K562 (cell line): ENCODE results near the gene SMIM10. TPM values are rescaled to one million over a fixed set of nuclear protein-coding genes. Genes with fewer than 3 reads are reported as not detected.

Experiments
- ARID1B ChIP-seq: fragments of 450-650 bp; IDR thresholded peaks from 2 replicates; pipeline ENCODE4 v1.6.1; 2016; ENCODE audit warnings: antibody characterized with exemption, mild to moderate bottlenecking, inconsistent platforms
- CCAR2 ChIP-seq: fragments of 200-400 bp; formaldehyde crosslinking; IDR thresholded peaks from 2 replicates; pipeline ENCODE4 v1.6.1; 2017; ENCODE audit warnings: mild to moderate bottlenecking, low read depth, low read length
- CEBPG ChIP-seq, 3 experiments: fragments of 200-800 bp in 1 of 3; sonication (Bioruptor generic) in 1 of 3; sonication (generic) in 1 of 3; formaldehyde crosslinking in 1 of 3; IDR thresholded peaks in 2 of 3; conservative IDR thresholded peaks in 1 of 3; 2 replicates each; pipeline versions ENCODE4 v1.6.1 to v1.8.0; 2016 to 2022; ENCODE audit warnings: missing compliant biosample characterization in 2 of 3, missing genetic modification characterization in 2 of 3, mild to moderate bottlenecking in 1 of 3, missing genetic modification reagents in 1 of 3
- CHCHD3 ChIP-seq: fragments of 250-450 bp; sonication (Bioruptor Pico); IDR thresholded peaks from 2 replicates; pipeline ENCODE4 v2.1.2; 2022; ENCODE audit warnings: mild to moderate bottlenecking
- CHD1 ChIP-seq: fragments of 200-600 bp; sonication (generic); IDR thresholded peaks from one replicate; pipeline ENCODE4 v1.6.1; 2012; ENCODE audit warnings: mild to moderate bottlenecking, moderate library complexity, low read length, inconsistent platforms
- HDAC3 ChIP-seq: fragments of 450-650 bp; IDR thresholded peaks from 2 replicates; pipeline ENCODE4 v1.6.1; 2018; ENCODE audit warnings: borderline replicate concordance, mild to moderate bottlenecking, moderate library complexity; ENCODE audit not compliant: partially characterized antibody
- JUN ChIP-seq, 2 experiments: sonication (generic) in 1 of 2; formaldehyde crosslinking in 1 of 2; IDR thresholded peaks; 2 replicates each; pipeline versions ENCODE4 v1.6.1 to v1.8.0; 2012 to 2022; ENCODE audit warnings: borderline replicate concordance in 2 of 2, mild to moderate bottlenecking in 2 of 2, improper control_type of control experiment in 1 of 2, low read depth in 1 of 2, low read length in 1 of 2, missing genetic modification reagents in 1 of 2
- MAZ ChIP-seq, 2 experiments: fragments of 450-650 bp in 1 of 2; sonication (generic) in 1 of 2; formaldehyde crosslinking; IDR thresholded peaks in 1 of 2; conservative IDR thresholded peaks in 1 of 2; 2 replicates each; pipeline versions ENCODE4 v1.4.0 to v1.5.0; 2020; ENCODE audit warnings: mild to moderate bottlenecking in 1 of 2, missing genetic modification reagents in 1 of 2
- NELFE ChIP-seq: IDR thresholded peaks from 2 replicates; pipeline ENCODE4 v1.6.1; 2011; ENCODE audit warnings: mild to moderate bottlenecking; ENCODE audit not compliant: insufficient read depth, insufficient read length
- POLR2G ChIP-seq: fragments of 200-400 bp; formaldehyde crosslinking; IDR thresholded peaks from 2 replicates; pipeline ENCODE4 v1.6.1; 2017; ENCODE audit warnings: low read depth, mild to moderate bottlenecking, antibody characterized with exemption, low read length, moderate library complexity
- RB1 ChIP-seq: fragments of 450-650 bp; IDR thresholded peaks from 2 replicates; pipeline ENCODE4 v1.6.1; 2017; ENCODE audit warnings: low read depth, mild to moderate bottlenecking
- TAF1 ChIP-seq: IDR thresholded peaks from 2 replicates; pipeline ENCODE4 v1.6.1; 2011; ENCODE audit warnings: mild to moderate bottlenecking, low read length, moderate library complexity; ENCODE audit not compliant: insufficient read depth, control insufficient read depth, severe bottlenecking; ENCODE audit errors: extremely low read depth
- TEAD1 ChIP-seq, 2 experiments: fragments of 450-650 bp in 1 of 2; sonication (generic) in 1 of 2; formaldehyde crosslinking; IDR thresholded peaks; 2 replicates each; pipeline versions ENCODE4 v1.4.0 to v1.8.0; 2020 to 2022; ENCODE audit warnings: mild to moderate bottlenecking in 2 of 2, missing genetic modification reagents in 1 of 2
- ZNF232 ChIP-seq: sonication (generic); formaldehyde crosslinking; IDR thresholded peaks from 2 replicates; pipeline ENCODE4 v1.8.0; 2022; ENCODE audit warnings: mild to moderate bottlenecking, missing genetic modification reagents
- polyA plus RNA-seq, 8 experiments: library from polyadenylated mRNA; depleted of rRNA in 4 of 8; stranded (reverse) in 5 of 8; unstranded in 3 of 8; fragments of >200 nt; fragmentation: Nextera tagmentation in 2 of 8; fragmentation: Illumina TruSeq in 1 of 8; extraction: Ambion mirVana in 2 of 8; extraction: Trizol in 1 of 8; gene quantifications; 2 replicates each; pipeline versions ENCODE4 v1.2.1 to v1.2.3, GENCODE V29; 2011 to 2014; ENCODE audit warnings: inconsistent platforms in 1 of 8, missing spikeins in 1 of 8
- total RNA-seq, 7 experiments: library from RNA; depleted of rRNA in 6 of 7; stranded (reverse); fragments of >200 nt in 6 of 7; fragmentation: Illumina TruSeq in 2 of 7; extraction: Trizol in 2 of 7; gene quantifications; 2 replicates each; pipeline versions ENCODE4 v1.2.1 to v1.2.3, GENCODE V29; 2011 to 2021; ENCODE audit warnings: low replicate concordance in 1 of 7
- TF ChIP-seq, protein P1 (sequence below): sonication (generic); formaldehyde crosslinking; IDR thresholded peaks from 2 replicates; pipeline ENCODE4 v1.8.0; 2022; ENCODE audit warnings: missing genetic modification reagents, mild to moderate bottlenecking, moderate library complexity, borderline replicate concordance
- TF ChIP-seq, protein P2 (sequence below): fragments of 450-650 bp; formaldehyde crosslinking; IDR thresholded peaks from 2 replicates; pipeline ENCODE4 v1.4.0; 2020; ENCODE audit warnings: mild to moderate bottlenecking, moderate library complexity
- TF ChIP-seq, protein P3 (sequence below): sonication (generic); formaldehyde crosslinking; IDR thresholded peaks from 2 replicates; pipeline ENCODE4 v1.8.0; 2022; ENCODE audit warnings: mild to moderate bottlenecking, missing genetic modification reagents
- TF ChIP-seq, protein P4 (sequence below), 3 experiments: fragments of 200-800 bp in 1 of 3; fragments of 250-450 bp in 1 of 3; fragments of 450-650 bp in 1 of 3; sonication (Bioruptor Pico) in 1 of 3; sonication (Bioruptor generic) in 1 of 3; formaldehyde crosslinking in 1 of 3; IDR thresholded peaks; 2 replicates each; pipeline versions ENCODE4 v1.6.1 to v1.8.0; 2016 to 2022; ENCODE audit warnings: mild to moderate bottlenecking in 2 of 3, missing genetic modification characterization in 2 of 3, missing compliant biosample characterization in 1 of 3, moderate library complexity in 1 of 3

SMIM10 gene
- total and polyA plus RNA-seq, 9 of the 15 experiments (the other 6 are each of a cell fraction or from before 2014, with no cell fraction given): 2.1 to 25.3 (median 16.4) TPM

DNA sequence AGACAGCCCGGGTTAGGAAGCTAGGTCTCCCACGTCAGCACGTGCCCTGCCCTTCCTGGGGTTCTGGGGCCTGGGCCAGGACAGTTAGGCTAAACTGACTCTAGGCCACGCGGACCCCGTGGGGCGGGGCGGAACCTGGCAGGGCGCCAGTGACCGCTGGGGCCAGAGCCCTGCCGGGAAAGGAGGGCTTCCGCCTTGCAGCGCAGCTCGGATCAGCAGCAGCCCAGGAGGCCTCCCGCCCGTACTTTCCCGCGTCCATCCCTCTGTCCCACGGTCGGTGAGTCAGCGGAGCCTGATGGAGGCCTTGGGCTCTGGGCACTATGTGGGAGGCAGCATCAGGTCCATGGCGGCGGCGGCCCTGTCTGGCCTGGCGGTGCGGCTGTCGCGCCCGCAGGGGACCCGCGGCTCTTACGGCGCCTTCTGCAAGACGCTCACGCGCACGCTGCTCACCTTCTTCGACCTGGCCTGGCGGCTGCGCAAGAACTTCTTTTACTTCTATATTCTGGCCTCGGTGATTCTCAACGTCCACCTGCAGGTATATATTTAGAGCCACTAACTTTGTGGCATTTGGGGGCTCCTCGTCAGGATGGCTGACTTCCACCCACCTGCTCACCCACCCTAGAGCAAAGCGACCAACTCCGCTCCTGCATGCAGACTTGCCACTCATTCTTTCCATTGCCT is at the start of gene SMIM10 (continued):
- TF ChIP-seq, protein P1, sequence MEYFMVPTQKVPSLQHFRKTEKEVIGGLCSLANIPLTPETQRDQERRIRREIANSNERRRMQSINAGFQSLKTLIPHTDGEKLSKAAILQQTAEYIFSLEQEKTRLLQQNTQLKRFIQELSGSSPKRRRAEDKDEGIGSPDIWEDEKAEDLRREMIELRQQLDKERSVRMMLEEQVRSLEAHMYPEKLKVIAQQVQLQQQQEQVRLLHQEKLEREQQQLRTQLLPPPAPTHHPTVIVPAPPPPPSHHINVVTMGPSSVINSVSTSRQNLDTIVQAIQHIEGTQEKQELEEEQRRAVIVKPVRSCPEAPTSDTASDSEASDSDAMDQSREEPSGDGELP (CRISPR knock-in tag): peak; percentile 74; the same call in 1 of the 2 replicates
- TF ChIP-seq CEBPG (CRISPR knock-in tag; IDR thresholded peaks at IDR 0.05) (peak; percentile 3; the same call in 1 of the 2 replicates), CEBPG (tag; conservative IDR thresholded peaks at IDR 0.05 in 1 of 2, IDR thresholded peaks at IDR 0.05 in 1 of 2) (no peak), CHCHD3 (CRISPR knock-in tag) (no peak), CHD1 (no peak), MAZ (CRISPR knock-in tag; conservative IDR thresholded peaks at IDR 0.05 in 1 of 2, IDR thresholded peaks at IDR 0.05 in 1 of 2) (peak; percentile 47 to 72; a peak in 3 of 4 replicates), ARID1B (peak; percentile 47), POLR2G (peak; percentile 91), RB1 (peak; percentile 73; the same call in 1 of the 2 replicates), HDAC3 (no peak), TEAD1 (CRISPR knock-in tag; IDR thresholded peaks at IDR 0.05) (peak in 1 of 2 experiments; percentile 47; a peak in 2 of 4 replicates), JUN (IDR thresholded peaks at IDR 0.05; ENCODE audit: borderline replicate concordance, low read depth, low read length) (0 out of 2 replicates have a peak, but pooled peaks have one; percentile 10), JUN (CRISPR knock-in tag; IDR thresholded peaks at IDR 0.05; ENCODE audit: borderline replicate concordance) (no peak), ZNF232 (CRISPR knock-in tag) (0 out of 2 replicates have a peak, but pooled peaks have one; percentile 17), CCAR2 (no peak), TAF1 (peak; percentile 37), NELFE (no peak)
- TF ChIP-seq, protein P2, sequence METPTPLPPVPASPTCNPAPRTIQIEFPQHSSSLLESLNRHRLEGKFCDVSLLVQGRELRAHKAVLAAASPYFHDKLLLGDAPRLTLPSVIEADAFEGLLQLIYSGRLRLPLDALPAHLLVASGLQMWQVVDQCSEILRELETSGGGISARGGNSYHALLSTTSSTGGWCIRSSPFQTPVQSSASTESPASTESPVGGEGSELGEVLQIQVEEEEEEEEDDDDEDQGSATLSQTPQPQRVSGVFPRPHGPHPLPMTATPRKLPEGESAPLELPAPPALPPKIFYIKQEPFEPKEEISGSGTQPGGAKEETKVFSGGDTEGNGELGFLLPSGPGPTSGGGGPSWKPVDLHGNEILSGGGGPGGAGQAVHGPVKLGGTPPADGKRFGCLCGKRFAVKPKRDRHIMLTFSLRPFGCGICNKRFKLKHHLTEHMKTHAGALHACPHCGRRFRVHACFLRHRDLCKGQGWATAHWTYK (CRISPR knock-in tag): peak; percentile 47; the same call in 1 of the 2 replicates
- TF ChIP-seq, protein P3, sequence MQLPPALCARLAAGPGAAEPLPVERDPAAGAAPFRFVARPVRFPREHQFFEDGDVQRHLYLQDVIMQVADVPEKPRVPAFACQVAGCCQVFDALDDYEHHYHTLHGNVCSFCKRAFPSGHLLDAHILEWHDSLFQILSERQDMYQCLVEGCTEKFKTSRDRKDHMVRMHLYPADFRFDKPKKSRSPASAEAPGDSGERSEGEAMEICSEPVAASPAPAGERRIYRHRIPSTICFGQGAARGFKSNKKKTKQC (CRISPR knock-in tag): 0 out of 2 replicates have a peak, but pooled peaks have one; percentile 67
- TF ChIP-seq, protein P4, sequence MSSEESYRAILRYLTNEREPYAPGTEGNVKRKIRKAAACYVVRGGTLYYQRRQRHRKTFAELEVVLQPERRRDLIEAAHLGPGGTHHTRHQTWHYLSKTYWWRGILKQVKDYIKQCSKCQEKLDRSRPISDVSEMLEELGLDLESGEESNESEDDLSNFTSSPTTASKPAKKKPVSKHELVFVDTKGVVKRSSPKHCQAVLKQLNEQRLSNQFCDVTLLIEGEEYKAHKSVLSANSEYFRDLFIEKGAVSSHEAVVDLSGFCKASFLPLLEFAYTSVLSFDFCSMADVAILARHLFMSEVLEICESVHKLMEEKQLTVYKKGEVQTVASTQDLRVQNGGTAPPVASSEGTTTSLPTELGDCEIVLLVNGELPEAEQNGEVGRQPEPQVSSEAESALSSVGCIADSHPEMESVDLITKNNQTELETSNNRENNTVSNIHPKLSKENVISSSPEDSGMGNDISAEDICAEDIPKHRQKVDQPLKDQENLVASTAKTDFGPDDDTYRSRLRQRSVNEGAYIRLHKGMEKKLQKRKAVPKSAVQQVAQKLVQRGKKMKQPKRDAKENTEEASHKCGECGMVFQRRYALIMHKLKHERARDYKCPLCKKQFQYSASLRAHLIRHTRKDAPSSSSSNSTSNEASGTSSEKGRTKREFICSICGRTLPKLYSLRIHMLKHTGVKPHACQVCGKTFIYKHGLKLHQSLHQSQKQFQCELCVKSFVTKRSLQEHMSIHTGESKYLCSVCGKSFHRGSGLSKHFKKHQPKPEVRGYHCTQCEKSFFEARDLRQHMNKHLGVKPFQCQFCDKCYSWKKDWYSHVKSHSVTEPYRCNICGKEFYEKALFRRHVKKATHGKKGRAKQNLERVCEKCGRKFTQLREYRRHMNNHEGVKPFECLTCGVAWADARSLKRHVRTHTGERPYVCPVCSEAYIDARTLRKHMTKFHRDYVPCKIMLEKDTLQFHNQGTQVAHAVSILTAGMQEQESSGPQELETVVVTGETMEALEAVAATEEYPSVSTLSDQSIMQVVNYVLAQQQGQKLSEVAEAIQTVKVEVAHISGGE (CRISPR knock-in tag; IDR thresholded peaks at IDR 0.05): peak in 1 of 3 experiments; percentile 35; a peak in 1 of 6 replicates
